PC-3 (cell line): ENCODE data around the gene SPSB1. TPM values are rescaled to one million over a fixed set of nuclear protein-coding genes. Genes with fewer than 3 reads are reported as not detected.

ENCODE experiments used
- ATAC-seq: fragments of 200-7000 bp; cut with Tn5 transposase; 2 replicates; pipeline ENCODE4 v1.9.1; 2020; ENCODE audit warnings: mild to moderate bottlenecking, moderate library complexity
- BruUV-seq: library from RNA; stranded (reverse); fragments of 400-500 nt; replicated peaks from 2 replicates; lab custom pipeline; 2021; lab: Mats Ljungman, UMichigan
- CTCF ChIA-PET: fragments of 300-600 bp; sonication (Branson Sonifier 250); formaldehyde crosslinking; loops from one replicate; lab custom pipeline; 2022; ENCODE audit warnings: antibody characterized with exemption; lab: Charles Lee
- POLR2A ChIA-PET: fragments of 300-600 bp; sonication (Branson Sonifier 250); formaldehyde crosslinking; loops from one replicate; lab custom pipeline; 2022; ENCODE audit warnings: antibody characterized with exemption; ENCODE audit not compliant: unreplicated experiment; lab: Charles Lee
- DNase-seq: peaks from one replicate; pipeline ENCODE4 v3.0.0-alpha.2; 2015
- H2AFZ ChIP-seq: fragments of 300-600 bp; sonication (generic); 2 replicates; pipeline ENCODE4 v1.6.0; 2016; ENCODE audit warnings: antibody characterized with exemption, low read length
- H3F3A ChIP-seq: fragments of 300-600 bp; sonication (generic); one replicate; pipeline ENCODE4 v1.6.0; 2017; ENCODE audit warnings: antibody characterized with exemption, low read length, control low read depth, mild to moderate bottlenecking; ENCODE audit not compliant: unreplicated experiment
- H3K27ac ChIP-seq: fragments of 300-600 bp; sonication (generic); 2 replicates; pipeline ENCODE4 v1.5.1; 2016; ENCODE audit warnings: mild to moderate bottlenecking, low read length
- H3K27me3 ChIP-seq: fragments of 300-600 bp; sonication (generic); 2 replicates; pipeline ENCODE4 v1.6.1; 2016; ENCODE audit warnings: low read length, mixed read lengths
- H3K36me3 ChIP-seq: fragments of 300-600 bp; sonication (generic); 2 replicates; pipeline ENCODE4 v1.6.1; 2016; ENCODE audit warnings: low read depth, mixed run types, low read length, mixed read lengths
- H3K4me1 ChIP-seq: fragments of 300-600 bp; sonication (generic); 2 replicates; pipeline ENCODE4 v1.5.1; 2016; ENCODE audit warnings: low read length; ENCODE audit not compliant: insufficient read depth
- H3K4me2 ChIP-seq: fragments of 300-600 bp; sonication (generic); 2 replicates; pipeline ENCODE4 v1.6.0; 2016; ENCODE audit warnings: low read length
- H3K4me3 ChIP-seq: fragments of 300-600 bp; sonication (generic); 2 replicates; pipeline ENCODE4 v1.5.1; 2016; ENCODE audit warnings: mild to moderate bottlenecking, low read length, mixed read lengths
- H3K79me2 ChIP-seq: fragments of 300-600 bp; sonication (generic); 2 replicates; pipeline ENCODE4 v1.6.1; 2017; ENCODE audit warnings: low read length, mixed read lengths
- H3K9ac ChIP-seq: fragments of 300-600 bp; sonication (generic); 2 replicates; pipeline ENCODE4 v1.6.0; 2016; ENCODE audit warnings: mild to moderate bottlenecking, low read length
- H3K9me2 ChIP-seq: fragments of 300-600 bp; sonication (generic); replicated peaks from 2 replicates; pipeline ENCODE4 v1.6.1; 2016; ENCODE audit warnings: mixed run types, low read length, mixed read lengths
- H3K9me3 ChIP-seq: fragments of 300-600 bp; sonication (generic); 2 replicates; pipeline ENCODE4 v1.6.1; 2016; ENCODE audit warnings: low read length, mixed read lengths
- H4K20me1 ChIP-seq: fragments of 300-600 bp; sonication (generic); 2 replicates; pipeline ENCODE4 v1.6.1; 2016; ENCODE audit warnings: low read length, mixed read lengths
- CTCF ChIP-seq: fragments of 300-600 bp; sonication (generic); conservative IDR thresholded peaks from 2 replicates; pipeline ENCODE4 v1.5.1; 2017; ENCODE audit warnings: antibody characterized with exemption, low read depth, mild to moderate bottlenecking, low read length
- EZH2 ChIP-seq: fragments of 300-600 bp; sonication (generic); IDR thresholded peaks from one replicate; pipeline ENCODE4 v1.6.1; 2017; ENCODE audit warnings: antibody characterized with exemption, mild to moderate bottlenecking, low read length; ENCODE audit not compliant: unreplicated experiment
- EZH2phosphoT487 ChIP-seq: fragments of 300-600 bp; sonication (generic); IDR thresholded peaks from 2 replicates; pipeline ENCODE4 v1.6.1; 2018; ENCODE audit warnings: mild to moderate bottlenecking, antibody characterized with exemption, low read length, borderline replicate concordance
- intact Hi-C: fragments of 100-400 bp; cut with micrococcal nuclease; formaldehyde crosslinking; loops from 2 replicates; pipeline ENCODE4 v1.9.0; 2023
- total RNA-seq: library from RNA; depleted of rRNA; stranded (reverse); fragments of >200 nt; gene quantifications from 2 replicates; pipeline ENCODE4 v1.2.3, GENCODE V29; 2014

SPSB1 gene
- total RNA-seq, 1 experiment from 2014 or later: 18.1 TPM

- H3K9me3 ChIP-seq: no peaks in the 10 kb centered on the region
- no peak overlapping the region for H2AFZ ChIP-seq
- CTCF ChIA-PET: no interaction called here
- no peaks in the 10 kb centered on the region for H3F3A ChIP-seq
- DNase-seq (no peak), ATAC-seq (no peak)
- POLR2A ChIA-PET: no interaction called here
- no peak overlapping the region for H3K4me3 ChIP-seq
- TF ChIP-seq CTCF: no peak
- no peak for TF ChIP-seq EZH2
- TF ChIP-seq EZH2phosphoT487: no peak
- H3K4me2 ChIP-seq: no peak overlapping the region
- no peaks in the 10 kb centered on the region for H3K27me3 ChIP-seq
- no peaks in the 10 kb centered on the region for H3K36me3 ChIP-seq
- H3K4me1 ChIP-seq: no peaks in the 10 kb centered on the region
- intact Hi-C loops: no loop called here
- H3K9ac ChIP-seq: no peak overlapping the region
- no peaks in the 10 kb centered on the region for H3K9me2 ChIP-seq
- no TSS peak for BruUV-seq
- H3K79me2 ChIP-seq: peaks cover 32% of the 10 kb centered on the region; the same call in 1 of the 2 replicates
- peaks cover 9% of the 10 kb centered on the region; the same call in 1 of the 2 replicates for H4K20me1 ChIP-seq
- H3K27ac ChIP-seq: no peak overlapping the region
These were observed 70.4 kb downstream of the SPSB1 start for GRCh38 chr1:9363061-9363471.

GRCh38 chr1:9366298-9366697 is 73.6 kb downstream of the SPSB1 start:
- Histone ChIP-seq H3F3A (no peaks in the 10 kb centered on the region), H3K27me3 (no peaks in the 10 kb centered on the region), H2AFZ (no peak overlapping the region), H3K27ac (no peak overlapping the region), H3K9me3 (no peaks in the 10 kb centered on the region), H3K4me3 (no peak overlapping the region), H3K79me2 (peaks cover 17% of the 10 kb centered on the region; the same call in 1 of the 2 replicates), H3K36me3 (peaks cover 3% of the 10 kb centered on the region; the same call in 1 of the 2 replicates), H4K20me1 (no peaks in the 10 kb centered on the region), H3K4me2 (no peak overlapping the region), H3K9me2 (no peaks in the 10 kb centered on the region), H3K9ac (no peak overlapping the region), H3K4me1 (no peaks in the 10 kb centered on the region)
- intact Hi-C loops: no loop called here
- DNase-seq: no peak
- no TSS peak for BruUV-seq
- no peak for ATAC-seq
- no peak for TF ChIP-seq EZH2phosphoT487
- no peak for TF ChIP-seq CTCF
- TF ChIP-seq EZH2: no peak
- POLR2A ChIA-PET: no interaction called here
- CTCF ChIA-PET: no interaction called here

GRCh38 chr1:9366943-9367780 is 74.5 kb downstream of the SPSB1 start:
- no peak overlapping the region for H3K4me2 ChIP-seq
- no peaks in the 10 kb centered on the region for H4K20me1 ChIP-seq
- H3K4me1 ChIP-seq: no peaks in the 10 kb centered on the region
- CTCF ChIA-PET: no interaction called here
- H3K4me3 ChIP-seq: no peak overlapping the region
- POLR2A ChIA-PET: no interaction called here
- ATAC-seq (no peak), DNase-seq (no peak)
- no peak overlapping the region for H3K27ac ChIP-seq
- no peak overlapping the region for H3K9ac ChIP-seq
- no peak overlapping the region for H2AFZ ChIP-seq
- H3K9me3 ChIP-seq: no peaks in the 10 kb centered on the region
- peaks cover 12% of the 10 kb centered on the region; the same call in 1 of the 2 replicates for H3K79me2 ChIP-seq
- peaks cover 3% of the 10 kb centered on the region; the same call in 1 of the 2 replicates for H3K36me3 ChIP-seq
- H3K9me2 ChIP-seq: no peaks in the 10 kb centered on the region
- H3F3A ChIP-seq: no peaks in the 10 kb centered on the region
- no peaks in the 10 kb centered on the region for H3K27me3 ChIP-seq
- TF ChIP-seq EZH2 (no peak), CTCF (no peak), EZH2phosphoT487 (no peak)
- no TSS peak for BruUV-seq
- intact Hi-C loops: no loop called here
